HCT116 (cell line): ENCODE measurements around the gene NUDT22. TPM values are rescaled to one million over a fixed set of nuclear protein-coding genes. Genes with fewer than 3 reads are reported as not detected.
A peak's percentile ranks its signal among the peaks of the same experiment; 100 is the strongest.

Experiments used
- ATAC-seq: fragments of 200-7000 bp; cut with Tn5 transposase; 2 replicates; pipeline ENCODE4 v1.9.1; 2020; ENCODE audit warnings: mild to moderate bottlenecking, moderate library complexity
- BruUV-seq: library from RNA; stranded (reverse); fragments of 400-500 nt; replicated peaks from 2 replicates; lab custom pipeline; 2021; lab: Mats Ljungman, UMichigan
- CTCF ChIA-PET: fragments of 300-600 bp; sonication (Branson Sonifier 250); formaldehyde crosslinking; loops from one replicate; lab custom pipeline; 2021; ENCODE audit warnings: antibody characterized with exemption; lab: Charles Lee
- POLR2A ChIA-PET: fragments of 300-600, 350-600 bp; sonication (Branson Sonifier 250); formaldehyde crosslinking; loops from one replicate; lab custom pipeline; 2021; ENCODE audit warnings: antibody characterized with exemption; lab: Charles Lee
- RAD21 ChIA-PET, 2 experiments: fragments of 300-600 bp; sonication (Branson Sonifier 250); formaldehyde crosslinking; loops; one replicate each; lab custom pipeline; 2023; ENCODE audit warnings: low total read pairs in 2 of 2; ENCODE audit not compliant: uncharacterized antibody in 2 of 2, unreplicated experiment in 2 of 2, low non-redundant PET in 1 of 2; lab: Charles Lee
- DNase-seq: peaks from one replicate; pipeline ENCODE4 v3.0.0-alpha.2; 2010; ENCODE audit warnings: low read depth, low spot score
- H2AFZ ChIP-seq: fragments of 200-600 bp; shearing (Covaris generic), sonication (generic); 2 replicates; pipeline ENCODE4 v1.6.1; 2017; ENCODE audit warnings: low read depth, mixed run types, mixed read lengths, antibody characterized with exemption, low read length; ENCODE audit not compliant: poor library complexity, severe bottlenecking
- H3K27ac ChIP-seq: 2 replicates; pipeline ENCODE4 v1.5.1; 2012; ENCODE audit warnings: low read depth, low read length
- H3K27me3 ChIP-seq: fragments of 200-600 bp; sonication (generic); 2 replicates; pipeline ENCODE4 v1.6.1; 2016; ENCODE audit warnings: mixed run types, low read length, mixed read lengths; ENCODE audit not compliant: insufficient read depth
- H3K36me3 ChIP-seq, 2 experiments: fragments of 200-500 bp in 1 of 2; fragments of 200-600 bp in 1 of 2; sonication (Bioruptor generic) in 1 of 2; sonication (generic) in 1 of 2; 2 replicates each; pipeline versions ENCODE4 v1.5.1 to v1.6.1; 2014 to 2016; ENCODE audit warnings: low read length in 2 of 2, inconsistent platforms in 1 of 2, mixed read lengths in 1 of 2, mixed run types in 1 of 2; ENCODE audit not compliant: insufficient read depth in 2 of 2, control insufficient read depth in 1 of 2
- H3K4me1 ChIP-seq, 2 experiments: fragments of 200-600 bp in 1 of 2; sonication (generic) in 1 of 2; 2 replicates each; pipeline versions ENCODE4 v1.5.1 to v1.6.1; 2012 to 2017; ENCODE audit warnings: low read length in 2 of 2, inconsistent platforms in 1 of 2, mild to moderate bottlenecking in 1 of 2, mixed read lengths in 1 of 2, mixed run types in 1 of 2, moderate library complexity in 1 of 2; ENCODE audit not compliant: insufficient read depth in 2 of 2, control insufficient read depth in 1 of 2
- H3K4me2 ChIP-seq: fragments of 200-600 bp; sonication (generic); 2 replicates; pipeline ENCODE4 v1.6.1; 2017; ENCODE audit warnings: mixed run types, low read length, mixed read lengths
- H3K4me3 ChIP-seq, 2 experiments: fragments of 200-600 bp in 1 of 2; sonication (generic) in 1 of 2; replicated peaks in 1 of 2; 2 replicates each; pipeline ENCODE4 v1.5.1; 2011 to 2016; ENCODE audit warnings: low read length in 2 of 2, control low read depth in 1 of 2, low read depth in 1 of 2, mild to moderate bottlenecking in 1 of 2, mixed read lengths in 1 of 2, mixed run types in 1 of 2
- H3K79me2 ChIP-seq: fragments of 200-600 bp; sonication (generic); 2 replicates; pipeline ENCODE4 v1.6.1; 2017; ENCODE audit warnings: mild to moderate bottlenecking, mixed run types, low read length, moderate library complexity, mixed read lengths; ENCODE audit not compliant: insufficient read depth
- H3K9ac ChIP-seq: fragments of 200-600 bp; sonication (generic); 2 replicates; pipeline ENCODE4 v1.6.1; 2016; ENCODE audit warnings: low read length, mixed read lengths
- H3K9me2 ChIP-seq: fragments of 200-600 bp; sonication (generic), shearing (Covaris generic); 2 replicates; pipeline ENCODE4 v1.6.1; 2017; ENCODE audit warnings: mixed run types, mild to moderate bottlenecking, moderate library complexity; ENCODE audit not compliant: insufficient read depth
- H3K9me3 ChIP-seq, 2 experiments: fragments of 200-500 bp in 1 of 2; fragments of 200-600 bp in 1 of 2; sonication (Bioruptor generic) in 1 of 2; sonication (generic) in 1 of 2; 2 replicates each; pipeline ENCODE4 v1.6.1; 2014 to 2017; ENCODE audit warnings: low read length in 2 of 2, mixed read lengths in 2 of 2, inconsistent platforms in 1 of 2, low read depth in 1 of 2, mild to moderate bottlenecking in 1 of 2, mixed run types in 1 of 2, moderate library complexity in 1 of 2; ENCODE audit not compliant: control insufficient read depth in 1 of 2, insufficient read depth in 1 of 2
- H4K20me1 ChIP-seq: fragments of 200-600 bp; sonication (generic), shearing (Covaris generic); 2 replicates; pipeline ENCODE4 v1.6.1; 2017; ENCODE audit warnings: mixed run types, mild to moderate bottlenecking, moderate library complexity; ENCODE audit not compliant: insufficient read depth
- EZH2phosphoT487 ChIP-seq: fragments of 200-600 bp; IDR thresholded peaks from 2 replicates; pipeline ENCODE4 v1.6.1; 2018; ENCODE audit warnings: antibody characterized with exemption, borderline replicate concordance
- POLR2AphosphoS5 ChIP-seq: IDR thresholded peaks from 2 replicates; pipeline ENCODE4 v1.6.1; 2011; ENCODE audit warnings: mild to moderate bottlenecking, low read depth, low read length, moderate library complexity
- RAD21 ChIP-seq: IDR thresholded peaks from 2 replicates; pipeline ENCODE4 v1.6.1; 2012; ENCODE audit warnings: low read depth, mild to moderate bottlenecking
- SRF ChIP-seq: IDR thresholded peaks from 2 replicates; pipeline ENCODE4 v1.6.1; 2012; ENCODE audit warnings: low read depth
- YY1 ChIP-seq: IDR thresholded peaks from 2 replicates; pipeline ENCODE4 v1.6.1; 2011; ENCODE audit warnings: low read length, low read depth, moderate library complexity, mild to moderate bottlenecking; ENCODE audit not compliant: insufficient replicate concordance; ENCODE audit errors: extremely low read depth
- ZNF274 ChIP-seq: fragments of 200-500 bp; sonication (Bioruptor generic); IDR thresholded peaks from 2 replicates; pipeline ENCODE4 v1.6.1; 2014; ENCODE audit warnings: mild to moderate bottlenecking, low read depth, low read length, inconsistent platforms
- intact Hi-C: fragments of 100-400 bp; cut with micrococcal nuclease; formaldehyde crosslinking; loops from 2 replicates; pipeline ENCODE4 v1.10.0; 2022
- total RNA-seq: library from RNA; stranded (reverse); gene quantifications from one replicate; pipeline ENCODE4 v1.2.1, GENCODE V29; 2021; ENCODE audit not compliant: unreplicated experiment
- TF ChIP-seq, protein P1 (sequence below): IDR thresholded peaks from 2 replicates; pipeline ENCODE4 v1.6.1; 2012

The NUDT22 gene
- total RNA-seq, 1 experiment from 2014 or later, result 70.9 TPM

DNA sequence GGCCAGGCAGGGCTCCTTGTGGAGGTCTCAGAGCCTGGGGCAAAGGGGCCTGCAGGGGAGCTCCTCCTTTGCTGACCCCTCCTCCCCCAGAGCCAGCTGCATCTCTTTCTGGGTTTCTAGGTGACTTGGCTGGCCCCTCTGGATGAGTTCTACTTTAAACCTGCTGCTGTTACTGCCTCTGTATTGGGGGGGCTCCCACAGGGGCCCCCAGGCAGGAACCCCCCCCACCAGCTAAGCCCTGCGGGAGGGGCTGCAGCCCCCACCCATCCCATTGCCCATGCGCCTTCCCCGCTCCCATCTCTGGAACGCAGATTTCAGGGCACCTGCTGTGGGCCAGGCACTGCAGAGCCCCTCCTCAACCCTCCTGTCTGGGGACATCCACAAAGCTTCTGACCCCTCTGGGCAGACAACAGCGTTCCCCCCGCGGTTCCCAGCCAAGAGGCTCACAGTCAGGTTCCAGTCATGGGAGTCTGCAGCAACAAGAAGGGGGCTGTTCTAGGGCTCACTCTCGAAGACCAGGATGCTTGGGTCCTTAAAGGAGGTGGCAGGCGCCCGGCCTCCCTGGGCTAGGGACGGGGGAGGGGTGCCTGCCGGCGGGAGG lies 24.4 kb downstream of the NUDT22 start:
- Histone ChIP-seq H4K20me1 (no peaks in the 10 kb centered on the region), H3K9me3 (no peaks in the 10 kb centered on the region), H3K36me3 (peaks cover 2 to 13% of the 10 kb centered on the region in 2 experiments; a peak in 2 of 4 replicates), H3K4me2 (peak overlapping the region; percentile 95), H3K9me2 (no peaks in the 10 kb centered on the region), H2AFZ (no peak overlapping the region), H3K4me1 (peaks cover 24 to 58% of the 10 kb centered on the region in 2 experiments), H3K4me3 (peak overlapping the region; percentile 62 to 98), H3K79me2 (peaks cover 44% of the 10 kb centered on the region), H3K27me3 (no peaks in the 10 kb centered on the region), H3K27ac (peak overlapping the region; percentile 89; the same call in 1 of the 2 replicates), H3K9ac (peak overlapping the region; percentile 97)
- BruUV-seq, result no TSS peak
- no peak for DNase-seq
- ChIA-PET CTCF (interaction anchor here (1.1 to 1.9 kb wide), 6 partner anchors 8 to 106 kb away, joined by 3 to 7 read pairs (median 4); partner anchors contain the start of gene FKBP2), POLR2A (interaction anchor here (1.0 to 1.6 kb wide), 3 partner anchors 9 to 68 kb away, joined by 4 to 6 read pairs (median 4); partner anchors contain the start of genes FKBP2 and PRDX5), RAD21 (no interaction called here)
- peak; percentile 18 for ATAC-seq
- intact Hi-C loops, result loop anchor here (2.0 kb wide), 1 partner anchor 54 kb away; the partner anchor contains the start of gene ESRRA
- TF ChIP-seq EZH2phosphoT487 (no peak), ZNF274 (no peak), RAD21 (no peak), YY1 (no peak), POLR2AphosphoS5 (no peak), SRF (no peak)
- TF ChIP-seq, protein P1, sequence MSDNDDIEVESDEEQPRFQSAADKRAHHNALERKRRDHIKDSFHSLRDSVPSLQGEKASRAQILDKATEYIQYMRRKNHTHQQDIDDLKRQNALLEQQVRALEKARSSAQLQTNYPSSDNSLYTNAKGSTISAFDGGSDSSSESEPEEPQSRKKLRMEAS, result no peak
